Esophagus squamous epithelium (tissue), 5 donors: ENCODE results near the gene CLBA1. TPM values are rescaled to one million over a fixed set of nuclear protein-coding genes. Genes with fewer than 3 reads are reported as not detected.

Source experiments
- DNase-seq: peaks from one replicate; lab custom pipeline; 2025; lab: John Stamatoyannopoulos, UW
- H3K27ac ChIP-seq, 4 donors: fragments of 200-600 bp; sonication (generic); one replicate each; pipeline ENCODE4 v1.5.1; 2016 to 2019; ENCODE audit warnings: mild to moderate bottlenecking in 1 of 4
- H3K27me3 ChIP-seq, 4 donors: fragments of 200-600 bp; sonication (generic); 1 replicate in 3 of 4; 2 replicates in 1 of 4; pipeline versions ENCODE4 v1.5.1 to v1.6.0; 2017 to 2021; ENCODE audit warnings: antibody characterized with exemption in 1 of 4
- H3K36me3 ChIP-seq, 3 donors: fragments of 200-600 bp; sonication (generic); one replicate each; pipeline ENCODE4 v1.5.1; 2016 to 2019
- H3K4me1 ChIP-seq, 3 donors: fragments of 200-600 bp; sonication (generic); one replicate each; pipeline ENCODE4 v1.5.1; 2017 to 2019
- H3K4me3 ChIP-seq, 4 donors: fragments of 200-600 bp; sonication (generic); 1 replicate in 3 of 4; 2 replicates in 1 of 4; pipeline ENCODE4 v1.5.1; 2016 to 2019; ENCODE audit warnings: mild to moderate bottlenecking in 2 of 4, moderate library complexity in 1 of 4
- H3K9me3 ChIP-seq, 3 donors: fragments of 200-600 bp; sonication (generic); one replicate each; pipeline ENCODE4 v1.5.1; 2016 to 2019
- CTCF ChIP-seq, 6 experiments: fragments of 450-650 bp in 4 of 6; fragments of 200-600 bp in 2 of 6; sonication (generic) in 2 of 6; IDR thresholded peaks; one replicate each; pipeline ENCODE4 v1.5.1; 2016 to 2019; ENCODE audit warnings: antibody characterized with exemption in 6 of 6, mild to moderate bottlenecking in 4 of 6, moderate library complexity in 4 of 6
- POLR2A ChIP-seq, 4 donors: fragments of 450-650 bp; IDR thresholded peaks; one replicate each; pipeline ENCODE4 v1.6.1; 2017; ENCODE audit warnings: antibody characterized with exemption in 4 of 4, mild to moderate bottlenecking in 4 of 4, moderate library complexity in 3 of 4
- WGBS, 2 donors: methylation state at CpG; one replicate each; pipeline ENCODE4 v1.1.5; 2018; 5-methylcytosine and 5-hydroxymethylcytosine counted together
- intact Hi-C: fragments of 100-400 bp; cut with DNase I; formaldehyde crosslinking; loops from one replicate; pipeline ENCODE4 v1.15.0; 2022
- total RNA-seq, 4 donors: library from RNA; depleted of rRNA; stranded (reverse); fragments of >200 nt; gene quantifications; one replicate each; pipeline ENCODE4 v1.1.0, GENCODE V29; 2016
- donor health status: DM: yes; HTN: yes; CAD: no.

CLBA1 gene
- total RNA-seq, 4 donors from 2014 or later, result 5.5 to 19.3 (median 7.3) TPM

- WGBS, 2 donors, result 87% methylated on average over 11 of the region's 21 CpGs; no CpG with 5 or more reads in 1 of the 2 donors
- intact Hi-C loops, result no loop called here
- H3K36me3 ChIP-seq, result peaks cover 8 to 55% (median 31%) of the 10 kb centered on the region in 3 donors
- no peak for DNase-seq
- H3K4me3 ChIP-seq, result no peak overlapping the region
- TF ChIP-seq POLR2A (IDR thresholded peaks at IDR 0.05) (no peak), CTCF (IDR thresholded peaks at IDR 0.05) (no peak)
- peaks cover 0 to 29% (median 0%) of the 10 kb centered on the region in 3 donors for H3K4me1 ChIP-seq
- no peak overlapping the region for H3K27ac ChIP-seq
- no peaks in the 10 kb centered on the region for H3K27me3 ChIP-seq
- no peaks in the 10 kb centered on the region for H3K9me3 ChIP-seq
Observed at GRCh38 chr14:105005929-105006830, 20.6 kb downstream of the CLBA1 start.

GRCh38 chr14:105006831-105007592 is 21.4 kb downstream of the CLBA1 start:
- H3K4me3 ChIP-seq, result no peak overlapping the region
- WGBS, 2 donors, result 87 to 90% methylated on average over 4 to 14 of the region's 21 CpGs
- no peak for TF ChIP-seq POLR2A (IDR thresholded peaks at IDR 0.05)
- no peak for TF ChIP-seq CTCF (IDR thresholded peaks at IDR 0.05)
- peaks cover 8 to 62% (median 34%) of the 10 kb centered on the region in 3 donors for H3K36me3 ChIP-seq
- peaks cover 0 to 33% (median 0%) of the 10 kb centered on the region in 3 donors for H3K4me1 ChIP-seq
- DNase-seq, result no peak
- no peaks in the 10 kb centered on the region for H3K9me3 ChIP-seq
- H3K27me3 ChIP-seq, result no peaks in the 10 kb centered on the region
- intact Hi-C loops, result no loop called here
- no peak overlapping the region for H3K27ac ChIP-seq

- Histone ChIP-seq H3K4me1 (peaks cover 0 to 40% (median 0%) of the 10 kb centered on the region in 3 donors), H3K9me3 (no peaks in the 10 kb centered on the region), H3K36me3 (peaks cover 8 to 62% (median 34%) of the 10 kb centered on the region in 3 donors), H3K4me3 (no peak overlapping the region), H3K27ac (no peak overlapping the region), H3K27me3 (no peaks in the 10 kb centered on the region)
- TF ChIP-seq POLR2A (IDR thresholded peaks at IDR 0.05) (no peak), CTCF (IDR thresholded peaks at IDR 0.05) (no peak)
- no peak for DNase-seq
- WGBS, 2 donors, result 90 to 94% methylated on average over 4 to 7 of the region's 19 CpGs
- intact Hi-C loops, result no loop called here
Observed at GRCh38 chr14:105007593-105008264, 22.1 kb downstream of the CLBA1 start.

- no peak for DNase-seq
- peaks cover 8 to 62% (median 34%) of the 10 kb centered on the region in 3 donors for H3K36me3 ChIP-seq
- no peak overlapping the region for H3K4me3 ChIP-seq
- H3K27ac ChIP-seq, result no peak overlapping the region
- H3K27me3 ChIP-seq, result no peaks in the 10 kb centered on the region
- H3K9me3 ChIP-seq, result no peaks in the 10 kb centered on the region
- TF ChIP-seq POLR2A (IDR thresholded peaks at IDR 0.05) (no peak), CTCF (IDR thresholded peaks at IDR 0.05) (no peak)
- intact Hi-C loops, result no loop called here
- H3K4me1 ChIP-seq, result peaks cover 0 to 43% (median 19%) of the 10 kb centered on the region in 3 donors
- WGBS, 2 donors, result 73 to 95% methylated on average over 3 to 4 of the region's 4 CpGs
Observed at GRCh38 chr14:105010106-105010505, 24.5 kb downstream of the CLBA1 start.
